Stimulated activated CD8-positive, alpha-beta memory T cell treated with anti-CD3 and anti-CD28 coated beads, Interleukin-12 subunit alpha, Interleukin-12 subunit beta, amount 100 ng/mL, for 24 hours (primary cell): ENCODE results near the gene SEC63.

ENCODE experiments used
- DNase-seq: peaks from one replicate; pipeline ENCODE4 v3.0.0-alpha.2; 2020; ENCODE audit errors: extremely low read depth

The SEC63 gene

GRCh38 chr6:107819217-107819616 lies 138.8 kb downstream of the SEC63 start:
- no peak for DNase-seq

- DNase-seq, result no peak
These were observed 139.7 kb downstream of the SEC63 start for GRCh38 chr6:107818272-107818671.

- no peak for DNase-seq
These were observed 140.2 kb downstream of the SEC63 start for GRCh38 chr6:107817784-107818183.
